MM.1S (cell line): ENCODE results near the gene KRT28.
"Not testable (repeated sequence)": the region's sequence is repeated elsewhere in the genome, so short reads cannot be mapped to it uniquely, and the experiment has no call there.

Source experiments
- DNase-seq: peaks from one replicate; pipeline ENCODE4 v3.0.0-alpha.2; 2015
- H2AFZ ChIP-seq: fragments of 300-600 bp; sonication (generic); 2 replicates; pipeline ENCODE4 v1.6.0; 2016; ENCODE audit warnings: antibody characterized with exemption, low read length
- H3F3A ChIP-seq: fragments of 300-600 bp; sonication (generic); 2 replicates; pipeline ENCODE4 v1.6.1; 2016; ENCODE audit warnings: mild to moderate bottlenecking, antibody characterized with exemption, low read length, moderate library complexity, mixed read lengths; ENCODE audit not compliant: insufficient read depth
- H3K27ac ChIP-seq: fragments of 300-600 bp; sonication (generic); 2 replicates; pipeline ENCODE4 v1.5.1; 2016; ENCODE audit warnings: mild to moderate bottlenecking, low read length
- H3K27me3 ChIP-seq: fragments of 300-600 bp; sonication (generic); replicated peaks from 2 replicates; pipeline ENCODE4 v1.6.0; 2016; ENCODE audit warnings: low read length; ENCODE audit not compliant: insufficient read depth
- H3K36me3 ChIP-seq: fragments of 300-600 bp; sonication (generic); replicated peaks from 2 replicates; pipeline ENCODE4 v1.6.1; 2016; ENCODE audit warnings: mild to moderate bottlenecking, low read length, mixed read lengths; ENCODE audit not compliant: insufficient read depth
- H3K4me1 ChIP-seq: fragments of 300-600 bp; sonication (generic); 2 replicates; pipeline ENCODE4 v1.6.1; 2016; ENCODE audit warnings: low read length, mixed read lengths
- H3K4me2 ChIP-seq: fragments of 300-600 bp; sonication (generic); 2 replicates; pipeline ENCODE4 v1.6.0; 2016; ENCODE audit warnings: low read depth, low read length
- H3K4me3 ChIP-seq: fragments of 300-600 bp; sonication (generic); 2 replicates; pipeline ENCODE4 v1.5.1; 2016; ENCODE audit warnings: low read length, mixed read lengths
- H3K79me2 ChIP-seq: fragments of 300-600 bp; sonication (generic); 2 replicates; pipeline ENCODE4 v1.6.1; 2016; ENCODE audit warnings: mixed run types, low read length, mixed read lengths
- H3K9ac ChIP-seq: fragments of 300-600 bp; sonication (generic); 2 replicates; pipeline ENCODE4 v1.6.1; 2016; ENCODE audit warnings: low read length, mixed read lengths
- H3K9me2 ChIP-seq: fragments of 300-600 bp; sonication (generic); replicated peaks from 2 replicates; pipeline ENCODE4 v1.6.1; 2016; ENCODE audit warnings: mild to moderate bottlenecking, low read length, mixed read lengths; ENCODE audit not compliant: insufficient read depth
- H3K9me3 ChIP-seq: fragments of 300-600 bp; sonication (generic); replicated peaks from 2 replicates; pipeline ENCODE4 v1.6.1; 2016; ENCODE audit warnings: mild to moderate bottlenecking, low read length, mixed read lengths; ENCODE audit not compliant: insufficient read depth
- H4K20me1 ChIP-seq: fragments of 300-600 bp; sonication (generic); 2 replicates; pipeline ENCODE4 v1.6.1; 2016; ENCODE audit warnings: mild to moderate bottlenecking, low read length, moderate library complexity, mixed read lengths; ENCODE audit not compliant: insufficient read depth
- CTCF ChIP-seq: fragments of 300-600 bp; sonication (generic); IDR thresholded peaks from 2 replicates; pipeline ENCODE4 v1.5.1; 2016; ENCODE audit warnings: antibody characterized with exemption, low read length, mixed read lengths
- EZH2 ChIP-seq: fragments of 300-600 bp; sonication (generic); optimal IDR thresholded peaks from 2 replicates; pipeline ENCODE3; 2017; ENCODE audit warnings: low read depth, mild to moderate bottlenecking, antibody characterized with exemption, low read length, mixed read lengths
- EZH2phosphoT487 ChIP-seq: fragments of 300-600 bp; sonication (generic); IDR thresholded peaks from 2 replicates; pipeline ENCODE4 v1.6.1; 2018; ENCODE audit warnings: antibody characterized with exemption, low read length

The KRT28 gene

GRCh38 chr17:40750391-40750790, 49.4 kb downstream of the KRT28 start:
- Histone ChIP-seq H2AFZ (no peak overlapping the region), H3F3A (no peaks in the 10 kb centered on the region), H3K9me2 (no peaks in the 10 kb centered on the region), H3K27me3 (no peaks in the 10 kb centered on the region), H3K4me3 (no peak overlapping the region), H3K4me1 (no peaks in the 10 kb centered on the region), H3K9me3 (no peaks in the 10 kb centered on the region), H3K79me2 (no peaks in the 10 kb centered on the region), H4K20me1 (no peaks in the 10 kb centered on the region), H3K36me3 (no peaks in the 10 kb centered on the region), H3K4me2 (no peak overlapping the region), H3K27ac (no peak overlapping the region), H3K9ac (no peak overlapping the region)
- TF ChIP-seq EZH2 (no peak), CTCF (no peak), EZH2phosphoT487 (no peak)
- DNase-seq = no peak

DNA sequence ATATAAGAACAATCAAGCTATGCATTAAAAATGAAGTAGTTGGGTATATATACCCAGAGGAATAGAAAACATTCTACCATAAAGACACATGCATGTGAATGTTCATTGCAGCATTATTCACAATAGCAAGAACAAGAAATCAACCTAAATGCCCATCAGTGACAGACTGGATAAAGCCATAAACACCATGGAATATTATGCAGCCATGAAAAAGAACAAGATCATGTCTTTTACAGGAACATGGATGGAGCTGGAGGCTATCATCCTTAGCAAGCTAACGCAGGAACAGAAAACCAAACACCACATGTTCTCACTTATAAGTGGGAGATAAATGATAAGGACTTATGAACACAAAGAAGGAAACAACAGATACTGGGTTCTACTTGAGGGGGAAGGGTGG, 51.1 kb downstream of the KRT28 start:
- H3K4me1 ChIP-seq, H4K20me1 ChIP-seq, H3K9me3 ChIP-seq: not testable (repeated sequence)

More for the DNA sequence above, 51.1 kb downstream of the KRT28 start:
- not testable (repeated sequence) for H3K9me2 ChIP-seq, H3K4me3 ChIP-seq, H3K79me2 ChIP-seq, DNase-seq, H3K9ac ChIP-seq, H3K27me3 ChIP-seq, H3K4me2 ChIP-seq, H3K36me3 ChIP-seq, H2AFZ ChIP-seq, H3F3A ChIP-seq, H3K27ac ChIP-seq
